ENCODE measurements around the gene RCAN2. TPM values are rescaled to one million over a fixed set of nuclear protein-coding genes. Genes with fewer than 3 reads are reported as not detected.

The RCAN2 gene
- total RNA-seq, 1 donor from 2014 or later, result 0.07 TPM

- no peaks in the 10 kb centered on the region for H3K4me1 Mint-ChIP-seq
- intact Hi-C loops (cut with micrococcal nuclease), result no loop called here
Observed at GRCh38 chr6:46306431-46306830, 184.8 kb downstream of the RCAN2 start.

GRCh38 chr6:46305833-46306232, 185.4 kb downstream of the RCAN2 start:
- intact Hi-C loops (cut with micrococcal nuclease), result no loop called here
- H3K4me1 Mint-ChIP-seq, result no peaks in the 10 kb centered on the region
- DNase-seq, result no peak
- H3K4me3 Mint-ChIP-seq, result no peak overlapping the region
- no peak overlapping the region for H3K27ac Mint-ChIP-seq
- no peaks in the 10 kb centered on the region for H3K36me3 Mint-ChIP-seq (ENCODE audit: low read depth)
- H3K27me3 Mint-ChIP-seq, result peaks cover 15% of the 10 kb centered on the region
- H3K9me3 Mint-ChIP-seq, result peaks cover 4% of the 10 kb centered on the region

More at GRCh38 chr6:46306431-46306830, 184.8 kb downstream of the RCAN2 start:
- Mint-ChIP-seq H3K4me3 (no peak overlapping the region), H3K9me3 (peaks cover 4% of the 10 kb centered on the region), H3K27me3 (peaks cover 14% of the 10 kb centered on the region), H3K36me3 (ENCODE audit: low read depth) (no peaks in the 10 kb centered on the region), H3K27ac (no peak overlapping the region)
- no peak for DNase-seq

- no peak overlapping the region for H3K27ac Mint-ChIP-seq
- H3K27me3 Mint-ChIP-seq, result peaks cover 15% of the 10 kb centered on the region
- intact Hi-C loops (cut with micrococcal nuclease), result no loop called here
- H3K36me3 Mint-ChIP-seq (ENCODE audit: low read depth), result no peaks in the 10 kb centered on the region
- no peaks in the 10 kb centered on the region for H3K4me1 Mint-ChIP-seq
- H3K9me3 Mint-ChIP-seq, result peaks cover 4% of the 10 kb centered on the region
- no peak for DNase-seq
- no peak overlapping the region for H3K4me3 Mint-ChIP-seq
Observed at GRCh38 chr6:46305236-46305635, 186.0 kb downstream of the RCAN2 start.

- Mint-ChIP-seq H3K9me3 (no peaks in the 10 kb centered on the region), H3K4me3 (no peak overlapping the region), H3K4me1 (no peaks in the 10 kb centered on the region), H3K36me3 (ENCODE audit: low read depth) (no peaks in the 10 kb centered on the region), H3K27me3 (peaks cover 15% of the 10 kb centered on the region), H3K27ac (no peak overlapping the region)
- intact Hi-C loops (cut with micrococcal nuclease), result no loop called here
- DNase-seq, result no peak
Observed at GRCh38 chr6:46302816-46303215, 188.4 kb downstream of the RCAN2 start.

- Mint-ChIP-seq H3K9me3 (no peaks in the 10 kb centered on the region), H3K36me3 (ENCODE audit: low read depth) (no peaks in the 10 kb centered on the region), H3K27me3 (peaks cover 15% of the 10 kb centered on the region), H3K4me3 (no peak overlapping the region), H3K27ac (no peak overlapping the region), H3K4me1 (no peaks in the 10 kb centered on the region)
- intact Hi-C loops (cut with micrococcal nuclease), result no loop called here
- no peak for DNase-seq
Observed at GRCh38 chr6:46302176-46302575, 189.1 kb downstream of the RCAN2 start.

GRCh38 chr6:46299253-46299652, 192.0 kb downstream of the RCAN2 start:
- intact Hi-C loops (cut with micrococcal nuclease), result no loop called here
- no peaks in the 10 kb centered on the region for H3K36me3 Mint-ChIP-seq (ENCODE audit: low read depth)
- H3K4me1 Mint-ChIP-seq, result no peaks in the 10 kb centered on the region
- no peaks in the 10 kb centered on the region for H3K9me3 Mint-ChIP-seq
- H3K27me3 Mint-ChIP-seq, result peaks cover 19% of the 10 kb centered on the region
- no peak overlapping the region for H3K27ac Mint-ChIP-seq
- H3K4me3 Mint-ChIP-seq, result no peak overlapping the region
- no peak for DNase-seq

- no peak overlapping the region for H3K27ac Mint-ChIP-seq
Observed at GRCh38 chr6:46296586-46296985, 194.7 kb downstream of the RCAN2 start.

GRCh38 chr6:46293641-46294316, 197.5 kb downstream of the RCAN2 start:
- no peak overlapping the region for H3K4me3 Mint-ChIP-seq
- no peak overlapping the region for H3K27ac Mint-ChIP-seq
- no peaks in the 10 kb centered on the region for H3K36me3 Mint-ChIP-seq (ENCODE audit: low read depth)
- H3K9me3 Mint-ChIP-seq, result no peaks in the 10 kb centered on the region
- DNase-seq, result no peak
- peaks cover 32% of the 10 kb centered on the region for H3K27me3 Mint-ChIP-seq
- H3K4me1 Mint-ChIP-seq, result no peaks in the 10 kb centered on the region
- intact Hi-C loops (cut with micrococcal nuclease), result no loop called here

More at GRCh38 chr6:46296586-46296985, 194.7 kb downstream of the RCAN2 start:
- H3K27me3 Mint-ChIP-seq, result peaks cover 19% of the 10 kb centered on the region
- no peaks in the 10 kb centered on the region for H3K36me3 Mint-ChIP-seq (ENCODE audit: low read depth)
- H3K4me1 Mint-ChIP-seq, result no peaks in the 10 kb centered on the region
- H3K4me3 Mint-ChIP-seq, result no peak overlapping the region
- intact Hi-C loops (cut with micrococcal nuclease), result no loop called here
- H3K9me3 Mint-ChIP-seq, result no peaks in the 10 kb centered on the region
- DNase-seq, result no peak

- intact Hi-C loops (cut with micrococcal nuclease), result no loop called here
- H3K9me3 Mint-ChIP-seq, result no peaks in the 10 kb centered on the region
- H3K4me1 Mint-ChIP-seq, result peaks cover 3% of the 10 kb centered on the region
- H3K27me3 Mint-ChIP-seq, result peaks cover 38% of the 10 kb centered on the region
- H3K36me3 Mint-ChIP-seq (ENCODE audit: low read depth), result no peaks in the 10 kb centered on the region
- H3K4me3 Mint-ChIP-seq, result no peak overlapping the region
- H3K27ac Mint-ChIP-seq, result no peak overlapping the region
- DNase-seq, result no peak
Observed at GRCh38 chr6:46291880-46292279, 199.4 kb downstream of the RCAN2 start.

- intact Hi-C loops (cut with micrococcal nuclease), result no loop called here
- H3K9me3 Mint-ChIP-seq, result no peaks in the 10 kb centered on the region
- no peaks in the 10 kb centered on the region for H3K36me3 Mint-ChIP-seq (ENCODE audit: low read depth)
- H3K27me3 Mint-ChIP-seq, result peaks cover 38% of the 10 kb centered on the region
- H3K4me1 Mint-ChIP-seq, result peaks cover 3% of the 10 kb centered on the region
- no peak overlapping the region for H3K27ac Mint-ChIP-seq
- H3K4me3 Mint-ChIP-seq, result no peak overlapping the region
- DNase-seq, result no peak
Observed at GRCh38 chr6:46291275-46291633, 200.0 kb downstream of the RCAN2 start.

GRCh38 chr6:46290421-46291274, 200.6 kb downstream of the RCAN2 start:
- no peaks in the 10 kb centered on the region for H3K36me3 Mint-ChIP-seq (ENCODE audit: low read depth)
- no peaks in the 10 kb centered on the region for H3K9me3 Mint-ChIP-seq
- no peak for DNase-seq
- peaks cover 36% of the 10 kb centered on the region for H3K27me3 Mint-ChIP-seq
- H3K4me3 Mint-ChIP-seq, result no peak overlapping the region
- H3K4me1 Mint-ChIP-seq, result peaks cover 3% of the 10 kb centered on the region
- intact Hi-C loops (cut with micrococcal nuclease), result no loop called here
- H3K27ac Mint-ChIP-seq, result no peak overlapping the region

GRCh38 chr6:46289898-46290297, 201.4 kb downstream of the RCAN2 start:
- no peak overlapping the region for H3K4me3 Mint-ChIP-seq
- intact Hi-C loops (cut with micrococcal nuclease), result no loop called here
- no peak overlapping the region for H3K27ac Mint-ChIP-seq
- H3K36me3 Mint-ChIP-seq (ENCODE audit: low read depth), result no peaks in the 10 kb centered on the region
- DNase-seq, result no peak
- no peaks in the 10 kb centered on the region for H3K9me3 Mint-ChIP-seq
- peaks cover 3% of the 10 kb centered on the region for H3K4me1 Mint-ChIP-seq
- H3K27me3 Mint-ChIP-seq, result peaks cover 30% of the 10 kb centered on the region

- no peaks in the 10 kb centered on the region for H3K36me3 Mint-ChIP-seq (ENCODE audit: low read depth)
- no peak overlapping the region for H3K27ac Mint-ChIP-seq
- intact Hi-C loops (cut with micrococcal nuclease), result no loop called here
Observed at GRCh38 chr6:46288835-46289234, 202.4 kb downstream of the RCAN2 start.

GRCh38 chr6:46287681-46288080, 203.6 kb downstream of the RCAN2 start:
- Mint-ChIP-seq H3K36me3 (ENCODE audit: low read depth) (no peaks in the 10 kb centered on the region), H3K9me3 (no peaks in the 10 kb centered on the region), H3K27ac (no peak overlapping the region), H3K4me3 (no peak overlapping the region), H3K27me3 (peaks cover 24% of the 10 kb centered on the region), H3K4me1 (peaks cover 3% of the 10 kb centered on the region)
- DNase-seq, result no peak
- intact Hi-C loops (cut with micrococcal nuclease), result no loop called here

More at GRCh38 chr6:46288835-46289234, 202.4 kb downstream of the RCAN2 start:
- peaks cover 29% of the 10 kb centered on the region for H3K27me3 Mint-ChIP-seq
- peaks cover 3% of the 10 kb centered on the region for H3K4me1 Mint-ChIP-seq
- DNase-seq, result no peak
- no peak overlapping the region for H3K4me3 Mint-ChIP-seq
- no peaks in the 10 kb centered on the region for H3K9me3 Mint-ChIP-seq

Measured in activated CD4-positive, alpha-beta T cell treated with anti-CD3 and anti-CD28 coated beads, Interleukin-2, amount 10 ng/mL, durations not matched to agents 24 days and 14 days (primary cell).